GM12865 (cell line): ENCODE measurements around the gene WDR86.

Experiments used
- DNase-seq: peaks from one replicate; pipeline ENCODE4 v3.0.0; 2010; ENCODE audit warnings: low read depth
- H3K4me3 ChIP-seq: 2 replicates; pipeline ENCODE4 v1.5.1; 2011; ENCODE audit warnings: mild to moderate bottlenecking, low read depth, low read length, control low read depth
- TF ChIP-seq, protein P1 (sequence below): IDR thresholded peaks from 2 replicates; pipeline ENCODE4 v1.5.1; 2011; ENCODE audit warnings: low read length, control low read depth, low read depth, inconsistent platforms; ENCODE audit not compliant: insufficient read depth; ENCODE audit errors: missing control alignments

Gene WDR86

DNA sequence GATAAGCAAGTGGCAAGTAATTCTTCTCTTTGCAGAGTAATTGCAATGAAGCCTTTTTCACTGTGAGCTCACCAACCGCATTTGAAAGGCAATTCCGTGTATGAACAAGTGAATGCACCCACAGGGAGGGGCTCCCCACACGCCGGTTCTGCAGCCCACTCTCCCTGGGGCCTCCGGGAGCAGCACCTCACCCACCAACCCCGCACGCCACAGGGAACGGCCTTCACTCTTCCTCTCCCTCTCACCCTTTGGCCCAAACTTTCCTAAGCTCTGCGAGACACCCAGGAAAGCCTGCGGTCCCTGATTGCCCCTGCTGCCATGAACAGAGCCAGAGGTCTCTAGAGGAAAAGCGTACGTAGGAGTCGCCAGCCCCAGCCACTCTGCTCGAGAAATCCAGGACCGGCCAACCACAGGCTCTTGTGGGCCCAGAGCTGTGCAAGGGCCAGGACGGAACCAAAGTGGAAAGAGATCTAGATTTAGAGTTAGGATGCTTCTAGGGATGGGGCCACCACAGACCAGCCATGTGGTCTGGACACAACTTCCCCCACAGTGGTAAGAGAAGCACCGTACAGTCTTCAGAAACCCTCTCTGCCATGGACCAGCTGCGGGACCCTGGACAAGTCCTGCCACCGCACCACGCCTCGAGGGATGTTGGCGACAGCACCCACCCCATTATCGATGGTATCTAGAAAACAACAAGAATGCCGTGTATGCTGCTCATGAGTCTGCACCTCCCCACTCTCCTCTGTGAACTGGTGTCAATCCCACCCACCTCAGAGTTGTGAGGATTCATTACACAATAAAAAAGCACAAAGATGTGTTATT is 3.6 kb downstream of the WDR86 start:
- TF ChIP-seq, protein P1, sequence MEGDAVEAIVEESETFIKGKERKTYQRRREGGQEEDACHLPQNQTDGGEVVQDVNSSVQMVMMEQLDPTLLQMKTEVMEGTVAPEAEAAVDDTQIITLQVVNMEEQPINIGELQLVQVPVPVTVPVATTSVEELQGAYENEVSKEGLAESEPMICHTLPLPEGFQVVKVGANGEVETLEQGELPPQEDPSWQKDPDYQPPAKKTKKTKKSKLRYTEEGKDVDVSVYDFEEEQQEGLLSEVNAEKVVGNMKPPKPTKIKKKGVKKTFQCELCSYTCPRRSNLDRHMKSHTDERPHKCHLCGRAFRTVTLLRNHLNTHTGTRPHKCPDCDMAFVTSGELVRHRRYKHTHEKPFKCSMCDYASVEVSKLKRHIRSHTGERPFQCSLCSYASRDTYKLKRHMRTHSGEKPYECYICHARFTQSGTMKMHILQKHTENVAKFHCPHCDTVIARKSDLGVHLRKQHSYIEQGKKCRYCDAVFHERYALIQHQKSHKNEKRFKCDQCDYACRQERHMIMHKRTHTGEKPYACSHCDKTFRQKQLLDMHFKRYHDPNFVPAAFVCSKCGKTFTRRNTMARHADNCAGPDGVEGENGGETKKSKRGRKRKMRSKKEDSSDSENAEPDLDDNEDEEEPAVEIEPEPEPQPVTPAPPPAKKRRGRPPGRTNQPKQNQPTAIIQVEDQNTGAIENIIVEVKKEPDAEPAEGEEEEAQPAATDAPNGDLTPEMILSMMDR = no peak
- H3K4me3 ChIP-seq = no peak overlapping the region
- no peak for DNase-seq

DNA sequence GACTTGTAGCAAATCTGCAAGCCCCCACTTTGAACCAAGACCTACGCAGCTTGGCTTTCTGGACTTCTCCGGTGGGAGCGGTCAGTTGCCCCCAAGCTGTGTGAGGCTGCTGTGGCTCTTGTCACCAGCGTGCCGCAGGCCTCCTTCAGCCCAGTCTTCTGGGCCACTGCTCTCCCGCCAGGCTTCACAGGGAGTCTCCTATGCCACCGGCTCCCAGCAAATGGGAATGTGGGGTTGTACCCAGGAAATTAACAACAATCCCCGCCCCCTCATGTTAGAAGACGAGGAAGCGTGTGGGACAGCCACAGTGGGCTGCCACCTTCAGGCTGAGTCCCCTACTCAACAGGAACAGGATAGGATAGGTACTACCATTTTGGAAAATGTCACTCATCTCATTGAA is 4.2 kb downstream of the WDR86 start:
- H3K4me3 ChIP-seq = no peak overlapping the region
- no peak for DNase-seq
- TF ChIP-seq, protein P1 = no peak

DNA sequence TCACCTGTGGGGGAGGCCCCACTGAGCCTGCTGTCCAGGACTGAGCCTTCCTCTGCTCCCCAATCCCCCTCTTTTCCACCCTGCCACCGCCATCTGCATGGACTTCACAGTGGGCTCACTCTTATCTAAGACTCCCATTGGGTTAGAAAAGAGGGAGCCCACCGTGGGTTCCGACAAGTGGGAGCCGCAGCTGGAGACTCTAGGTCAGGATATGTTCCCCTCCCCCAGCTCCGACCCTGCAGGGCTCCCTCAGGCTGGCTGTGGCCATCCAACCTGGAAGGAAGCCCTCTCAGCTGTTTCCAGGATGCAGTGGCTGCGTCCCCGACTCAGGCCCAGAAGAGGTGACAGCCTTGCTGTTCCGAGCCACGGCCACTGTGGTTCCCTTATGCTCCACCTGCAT is 4.8 kb downstream of the WDR86 start:
- DNase-seq = no peak
- no peak overlapping the region for H3K4me3 ChIP-seq
- TF ChIP-seq, protein P1 = no peak

DNA sequence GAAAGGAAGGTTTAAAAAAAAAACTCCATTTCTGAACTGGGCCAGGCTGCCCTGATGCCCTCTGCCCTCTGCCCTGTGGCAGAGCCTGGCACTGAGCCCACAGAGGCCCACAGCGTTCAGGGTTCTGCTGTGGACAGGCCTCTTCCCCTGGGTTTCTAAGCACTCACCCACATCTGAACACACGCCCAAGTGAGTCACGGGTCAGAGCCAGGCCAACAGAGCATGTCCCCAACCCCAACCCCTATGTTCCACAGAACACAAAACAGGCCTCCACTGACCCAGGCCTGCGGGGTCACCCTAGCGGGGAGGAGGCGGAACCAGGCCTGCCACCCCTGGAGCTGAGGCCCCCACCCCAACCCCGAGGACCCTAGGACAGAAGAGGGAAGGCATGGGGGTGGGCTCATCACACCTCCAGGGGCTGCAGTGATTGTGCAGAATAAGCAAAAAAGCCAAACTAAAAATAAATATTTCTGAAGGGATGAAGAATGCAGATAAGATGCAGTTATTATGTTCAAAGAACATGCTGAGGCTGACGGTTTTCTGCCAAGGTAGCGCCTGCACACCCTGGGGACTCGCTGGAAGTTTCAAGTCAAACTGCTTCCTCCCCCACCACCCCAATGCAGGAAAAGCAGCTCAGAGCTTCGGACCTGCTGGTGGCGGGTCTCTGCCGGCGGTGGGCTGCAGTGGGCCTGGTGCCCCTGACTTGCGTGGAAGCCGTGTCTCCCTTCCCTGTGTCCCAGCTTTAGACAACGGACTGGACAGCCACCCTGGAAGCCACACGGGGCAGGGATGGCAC is 5.4 kb downstream of the WDR86 start:
- no peak for DNase-seq
- H3K4me3 ChIP-seq = no peak overlapping the region

DNA sequence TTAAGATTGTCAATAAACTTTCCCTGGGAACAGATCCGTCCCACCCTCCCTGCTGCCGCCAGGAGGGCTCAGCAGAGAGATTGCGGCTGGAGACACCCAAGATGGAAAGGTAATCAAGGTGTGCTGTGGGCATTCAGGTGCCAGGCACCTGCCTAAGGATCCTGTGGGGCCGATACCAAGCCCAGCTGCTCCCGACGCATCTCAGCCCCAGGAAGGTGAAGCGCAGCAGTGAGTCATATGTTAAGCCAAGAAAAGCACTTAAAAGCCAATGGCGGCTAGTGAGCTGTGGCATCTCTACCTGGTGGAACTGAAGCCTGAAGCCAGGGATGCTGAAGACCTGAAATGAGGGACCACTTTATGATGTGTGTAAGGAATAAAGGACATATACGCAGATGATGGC is 6.1 kb downstream of the WDR86 start:
- TF ChIP-seq, protein P1 = no peak
- H3K4me3 ChIP-seq = no peak overlapping the region
- no peak for DNase-seq

More for the DNA sequence above, 5.4 kb downstream of the WDR86 start:
- TF ChIP-seq, protein P1 = no peak

DNA sequence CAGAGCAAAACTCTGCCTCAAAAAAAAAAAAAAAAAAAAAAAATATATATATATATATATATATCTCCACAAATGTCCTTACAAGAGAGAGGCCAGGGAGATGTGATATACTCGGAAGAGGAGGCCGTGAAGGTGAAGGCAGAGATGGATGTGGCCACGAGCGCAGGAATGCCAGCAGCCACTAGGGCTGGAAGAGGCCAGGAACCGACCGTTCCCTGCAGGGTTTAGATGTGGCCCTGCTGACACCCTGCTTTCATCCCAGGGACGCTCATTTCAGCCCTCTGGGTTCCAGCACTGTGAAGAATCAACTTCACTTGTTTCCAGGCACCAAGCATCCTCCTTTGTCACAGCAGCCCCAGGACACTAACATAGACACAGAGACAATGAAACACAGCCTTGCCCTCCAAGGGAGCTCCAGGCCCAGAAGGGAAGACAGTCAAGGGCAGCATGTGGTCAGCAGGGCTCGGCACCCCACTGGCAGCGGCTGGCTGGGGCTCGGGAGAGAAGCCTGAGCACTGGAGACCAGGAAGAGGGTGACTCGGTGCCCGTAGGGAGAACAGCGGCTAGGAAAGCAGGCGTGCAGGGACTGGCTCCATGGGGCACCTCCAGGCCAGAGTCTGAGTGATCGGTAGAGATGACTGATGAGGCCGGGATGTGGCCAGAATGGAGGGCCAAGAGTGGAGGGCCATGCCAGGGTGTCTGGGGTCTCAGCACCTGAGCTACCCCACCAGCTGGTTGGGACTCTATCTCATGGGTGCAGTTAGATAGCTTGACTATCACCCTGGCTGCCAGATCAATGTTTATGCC is 7.6 kb downstream of the WDR86 start:
- TF ChIP-seq, protein P1 = no peak
- no peak for DNase-seq
- no peak overlapping the region for H3K4me3 ChIP-seq
